Measurements from ENCODE around the gene NCKAP5. TPM values are rescaled to one million over a fixed set of nuclear protein-coding genes. Genes with fewer than 3 reads are reported as not detected.
A peak's percentile ranks its signal among the peaks of the same experiment; 100 is the strongest.

NCKAP5 gene
- total RNA-seq, 1 donor from 2014 or later = 2.7 TPM

GRCh38 chr2:133158024-133158423 lies 410.2 kb downstream of the NCKAP5 start:
- H3K9ac ChIP-seq (ENCODE audit: low read length) = no peak overlapping the region
- no peaks in the 10 kb centered on the region for H3K27me3 ChIP-seq (ENCODE audit: insufficient read depth, low read length)
- no peaks in the 10 kb centered on the region for H3K36me3 ChIP-seq (ENCODE audit: insufficient read depth, low read length)
- H3K9me3 ChIP-seq (ENCODE audit: insufficient read depth, low read depth, low read length) = no peaks in the 10 kb centered on the region
- Mint-ChIP-seq H3K36me3 (ENCODE audit: low read depth, unreplicated experiment) (no peaks in the 10 kb centered on the region), H3K27ac (ENCODE audit: unreplicated experiment) (no peak overlapping the region), H3K4me1 (ENCODE audit: low read depth, unreplicated experiment) (no peaks in the 10 kb centered on the region), H3K4me3 (ENCODE audit: unreplicated experiment) (no peak overlapping the region), H3K9me3 (ENCODE audit: unreplicated experiment) (peaks cover 8% of the 10 kb centered on the region), H3K27me3 (ENCODE audit: low read depth, unreplicated experiment) (no peaks in the 10 kb centered on the region)
- H4K20me1 ChIP-seq (ENCODE audit: insufficient read depth, low read length) = no peaks in the 10 kb centered on the region
- no peak for FAIRE-seq
- no peak overlapping the region for H3K4me3 ChIP-seq (ENCODE audit: insufficient read depth, low read depth, low read length)
- H2AFZ ChIP-seq (ENCODE audit: low read depth, low read length) = no peak overlapping the region
- TF ChIP-seq CTCF (IDR thresholded peaks at IDR 0.05; ENCODE audit: insufficient read depth, low read depth, low read length) (no peak), EZH2 (IDR thresholded peaks at IDR 0.05; ENCODE audit: insufficient read depth, low read length) (no peak)
- DNase-seq (ENCODE audit: low read depth) = no peak
- no peak overlapping the region for H3K4me2 ChIP-seq (ENCODE audit: low read length)
- H3K4me1 ChIP-seq (ENCODE audit: insufficient read depth, low read length) = no peaks in the 10 kb centered on the region
- no peaks in the 10 kb centered on the region for H3K79me2 ChIP-seq (ENCODE audit: insufficient read depth, low read length)
- no peak overlapping the region for H3K27ac ChIP-seq (ENCODE audit: low read depth, low read length)

- no peaks in the 10 kb centered on the region for H3K9me3 ChIP-seq (ENCODE audit: insufficient read depth, low read depth, low read length)
These were observed 411.1 kb downstream of the NCKAP5 start for GRCh38 chr2:133157141-133157540.

More at GRCh38 chr2:133157141-133157540, 411.1 kb downstream of the NCKAP5 start:
- Histone ChIP-seq H3K79me2 (ENCODE audit: insufficient read depth, low read length) (no peaks in the 10 kb centered on the region), H3K9ac (ENCODE audit: low read length) (no peak overlapping the region), H2AFZ (ENCODE audit: low read depth, low read length) (no peak overlapping the region), H3K27me3 (ENCODE audit: insufficient read depth, low read length) (no peaks in the 10 kb centered on the region), H3K4me3 (ENCODE audit: insufficient read depth, low read depth, low read length) (no peak overlapping the region), H3K4me1 (ENCODE audit: insufficient read depth, low read length) (no peaks in the 10 kb centered on the region), H3K4me2 (ENCODE audit: low read length) (no peak overlapping the region), H3K36me3 (ENCODE audit: insufficient read depth, low read length) (no peaks in the 10 kb centered on the region), H4K20me1 (ENCODE audit: insufficient read depth, low read length) (no peaks in the 10 kb centered on the region), H3K27ac (ENCODE audit: low read depth, low read length) (no peak overlapping the region)
- no peaks in the 10 kb centered on the region for H3K36me3 Mint-ChIP-seq (ENCODE audit: low read depth, unreplicated experiment)
- no peak for FAIRE-seq
- H3K27me3 Mint-ChIP-seq (ENCODE audit: low read depth, unreplicated experiment) = no peaks in the 10 kb centered on the region
- TF ChIP-seq CTCF (IDR thresholded peaks at IDR 0.05; ENCODE audit: insufficient read depth, low read depth, low read length) (no peak), EZH2 (IDR thresholded peaks at IDR 0.05; ENCODE audit: insufficient read depth, low read length) (no peak)
- no peak overlapping the region for H3K4me3 Mint-ChIP-seq (ENCODE audit: unreplicated experiment)
- H3K4me1 Mint-ChIP-seq (ENCODE audit: low read depth, unreplicated experiment) = no peaks in the 10 kb centered on the region
- peak; percentile 55 for DNase-seq (ENCODE audit: low read depth)
- H3K9me3 Mint-ChIP-seq (ENCODE audit: unreplicated experiment) = peaks cover 8% of the 10 kb centered on the region
- H3K27ac Mint-ChIP-seq (ENCODE audit: unreplicated experiment) = no peak overlapping the region
